Stimulated activated CD8-positive, alpha-beta memory T cell treated with anti-CD3 and anti-CD28 coated beads, Interleukin-15, amount 100 ng/mL, for 48 hours (primary cell): Measurements from ENCODE around the gene SIGLEC5.
"Not testable (repeated sequence)": the region's sequence is repeated elsewhere in the genome, so short reads cannot be mapped to it uniquely, and the experiment has no call there.

ENCODE experiments used
- DNase-seq, 2 donors: peaks; one replicate each; pipeline ENCODE4 v3.0.0-alpha.2; 2020; ENCODE audit warnings: low read depth in 2 of 2

The SIGLEC5 gene

GRCh38 chr19:51630315-51630714 is at the start of gene SIGLEC5:
Gene SIGLEC5, minus strand, starts transcription at chr19:51630401. Its CDS starts 66 bp downstream, at chr19:51630335.
- DNase-seq, result not testable (repeated sequence)

DNA sequence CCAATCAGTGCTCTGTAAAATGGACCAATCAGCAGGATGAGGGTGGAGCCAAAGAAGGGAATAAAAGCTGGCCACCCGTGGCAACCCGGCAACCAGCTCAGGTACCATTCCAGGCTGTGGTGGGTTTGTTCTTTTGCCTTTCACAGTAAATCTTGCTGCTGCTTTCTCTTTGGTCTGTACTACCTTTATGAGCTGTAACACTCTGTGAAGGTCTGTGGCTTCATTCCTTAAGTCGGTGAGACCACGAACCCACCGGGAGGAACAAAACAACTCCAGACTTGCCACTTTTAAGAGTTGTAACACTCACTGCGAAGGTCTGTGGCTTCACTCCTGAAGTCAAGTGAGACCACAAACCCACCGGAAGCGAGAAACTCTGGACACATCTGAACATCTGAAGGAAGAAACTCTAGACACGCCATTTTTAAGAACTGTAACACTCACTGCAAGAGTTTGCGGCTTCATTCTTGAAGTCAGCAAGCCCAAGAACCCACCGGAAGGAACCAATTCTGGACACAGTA is 46.4 kb upstream of the SIGLEC5 start:
- DNase-seq, result no peak

- DNase-seq, result not testable (repeated sequence)
Measured at GRCh38 chr19:51675911-51676565, 45.8 kb upstream of the SIGLEC5 start.

- no peak for DNase-seq
Measured at GRCh38 chr19:51668216-51668615, 38.0 kb upstream of the SIGLEC5 start.

DNA sequence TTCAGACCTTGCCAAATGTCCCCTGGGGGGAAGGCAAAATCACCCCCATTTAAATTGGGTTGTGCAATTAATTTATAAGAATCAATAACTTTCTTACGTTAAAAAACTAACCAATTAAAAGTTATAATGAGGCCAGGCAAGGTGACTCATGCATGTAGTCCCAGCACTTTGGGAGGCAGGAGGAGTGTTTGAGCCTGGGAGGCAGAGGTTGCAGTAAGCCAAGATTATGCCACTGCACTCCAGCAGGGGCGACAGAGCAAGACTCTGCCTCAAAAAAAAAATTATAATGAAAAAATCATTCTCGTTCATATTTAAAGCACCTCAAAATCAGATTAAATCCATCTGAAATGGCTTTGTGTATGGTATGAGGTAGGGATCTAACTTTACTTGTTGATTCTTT is 34.8 kb upstream of the SIGLEC5 start:
- no peak for DNase-seq

GRCh38 chr19:51664131-51664530 is 33.9 kb upstream of the SIGLEC5 start:
- DNase-seq, result no peak

DNA sequence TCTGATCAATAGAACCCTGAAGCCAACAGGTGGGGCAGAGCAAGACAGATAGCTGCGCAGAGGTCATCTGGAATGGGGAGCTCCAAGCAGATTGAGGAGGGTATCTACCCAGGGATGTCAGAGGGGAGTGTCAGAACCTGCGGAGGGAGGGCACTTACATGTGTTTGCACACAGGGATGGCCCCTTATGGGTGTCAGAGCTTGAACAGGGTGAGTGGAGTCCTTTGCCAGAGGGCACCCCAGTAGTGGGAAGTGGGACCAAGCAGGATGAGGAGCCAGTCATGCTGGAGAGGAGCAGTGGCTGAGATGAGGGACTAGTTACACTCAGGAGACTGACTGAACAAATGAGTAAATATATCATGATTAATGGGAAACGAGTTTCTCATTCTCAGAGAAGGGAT is 33.4 kb upstream of the SIGLEC5 start:
- no peak for DNase-seq

- DNase-seq, result peak; percentile 29 to 46
Measured at GRCh38 chr19:51660975-51661600, 30.9 kb upstream of the SIGLEC5 start.

DNA sequence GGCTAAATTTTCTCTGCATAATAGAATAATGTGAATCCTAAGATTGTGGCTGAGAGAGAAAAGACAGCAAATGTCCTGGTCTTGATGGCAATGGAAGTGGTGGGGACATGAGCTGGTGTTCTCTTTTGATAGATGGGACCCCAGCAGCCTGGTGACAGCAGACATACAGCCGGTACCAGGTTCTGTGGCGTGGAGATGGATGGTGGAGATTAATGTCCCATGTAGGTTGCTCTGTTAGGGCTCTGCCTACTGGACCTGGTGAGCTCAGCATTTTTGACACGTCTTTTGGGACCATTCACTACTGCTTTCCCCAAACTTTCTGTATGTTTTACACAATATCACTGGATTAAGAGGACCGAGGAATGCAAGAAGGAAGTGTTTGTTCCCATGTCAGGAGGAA is 24.6 kb upstream of the SIGLEC5 start:
- DNase-seq, result no peak

GRCh38 chr19:51653162-51653561 is 23.0 kb upstream of the SIGLEC5 start:
- DNase-seq, result no peak

DNA sequence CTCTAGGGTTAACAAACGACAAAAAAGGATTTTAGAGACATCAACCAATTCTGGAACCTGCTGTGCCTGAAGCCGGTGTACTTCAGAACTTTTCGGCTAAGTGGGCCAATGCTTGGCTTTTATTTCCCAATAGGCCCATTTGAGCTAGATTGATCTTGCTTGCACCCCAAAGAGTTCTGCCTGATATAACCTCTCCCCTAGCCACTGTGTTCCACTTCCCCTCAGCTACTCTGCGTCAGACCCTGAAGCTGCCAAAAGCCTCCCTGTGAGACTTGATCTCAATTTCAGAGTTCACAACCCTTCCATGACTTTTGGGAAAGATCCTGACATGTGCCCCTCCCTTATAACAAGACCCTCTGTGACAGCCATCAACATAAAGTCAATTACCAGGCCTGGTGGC is 22.1 kb upstream of the SIGLEC5 start:
- no peak for DNase-seq

DNA sequence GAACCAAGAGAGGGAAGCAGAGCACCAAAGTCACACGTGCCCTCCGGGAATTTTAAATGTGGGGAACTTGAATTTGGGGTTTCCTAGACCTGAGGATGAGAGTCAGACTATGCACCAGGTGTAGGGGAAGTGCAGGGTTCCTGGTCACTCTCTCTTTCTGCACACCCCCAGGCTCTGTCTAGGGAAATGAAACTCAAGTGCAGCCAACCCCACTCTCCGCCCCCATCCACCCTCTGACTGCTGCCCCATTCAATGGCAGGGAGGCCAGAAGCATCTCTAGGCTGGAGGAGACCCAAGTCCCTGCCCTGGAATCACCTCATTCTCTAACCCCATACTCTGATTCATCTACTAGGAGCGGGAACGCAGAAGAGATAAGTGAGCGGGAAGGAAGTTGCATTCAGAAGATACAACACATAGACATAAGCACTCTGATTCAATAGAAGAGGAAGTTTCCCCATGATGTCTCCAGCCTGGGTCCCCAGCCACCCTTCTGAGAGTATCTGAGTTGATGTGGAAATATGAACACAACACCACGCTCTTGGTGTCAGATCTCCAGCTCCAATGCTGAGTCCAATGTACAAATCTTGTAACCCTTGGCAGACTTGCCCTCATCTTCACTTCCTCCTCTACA is 21.1 kb upstream of the SIGLEC5 start:
- no peak for DNase-seq

DNA sequence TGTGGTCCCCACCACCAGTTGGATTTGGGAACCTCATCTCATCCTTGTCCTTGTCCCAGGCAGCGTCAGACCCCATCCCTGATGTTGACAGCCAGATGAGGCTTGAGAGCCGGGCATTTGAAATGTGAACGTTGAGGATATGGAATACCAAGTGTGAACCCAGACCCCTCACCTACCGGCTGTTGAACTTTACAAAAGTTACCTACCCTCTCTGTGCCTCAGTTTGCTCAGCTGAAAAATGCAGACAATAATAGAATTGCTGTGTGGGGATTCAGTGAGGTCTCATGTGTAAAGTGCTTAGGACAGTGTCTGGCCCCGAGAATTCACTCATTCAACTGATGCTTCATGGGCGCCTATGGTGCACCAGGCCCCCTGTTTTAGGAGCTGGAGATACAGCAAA is 17.1 kb upstream of the SIGLEC5 start:
- no peak for DNase-seq

DNA sequence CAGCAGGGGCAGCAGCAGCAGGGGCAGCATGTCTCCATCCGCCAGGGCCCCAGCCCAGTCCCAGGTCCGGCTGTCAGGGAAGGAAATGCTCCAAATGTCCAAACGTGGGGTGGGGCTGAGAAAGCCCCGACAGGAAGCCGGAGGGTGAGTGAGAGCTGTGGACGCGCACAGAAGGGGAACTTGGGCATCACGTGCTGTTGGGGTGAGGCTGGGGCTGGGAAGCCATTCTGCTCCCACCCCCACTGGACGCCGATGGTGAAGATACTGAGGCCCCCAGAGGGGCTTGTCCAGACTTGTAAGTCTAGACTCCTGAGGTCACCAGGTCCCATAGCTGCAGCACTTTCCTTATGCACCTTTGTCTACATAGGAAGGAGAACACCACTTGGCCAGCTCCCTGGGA is 16.5 kb upstream of the SIGLEC5 start, which contains the start of gene SIGLEC14:
Gene SIGLEC14, minus strand, starts transcription at position 96 of the 400 bp plus-strand sequence. Its CDS starts 66 bp downstream, at position 30.
- DNase-seq, result not testable (repeated sequence)

- DNase-seq, result no peak
Measured at GRCh38 chr19:51644636-51645271, 14.6 kb upstream of the SIGLEC5 start.

GRCh38 chr19:51641648-51642047 is 11.4 kb upstream of the SIGLEC5 start:
- DNase-seq, result no peak

DNA sequence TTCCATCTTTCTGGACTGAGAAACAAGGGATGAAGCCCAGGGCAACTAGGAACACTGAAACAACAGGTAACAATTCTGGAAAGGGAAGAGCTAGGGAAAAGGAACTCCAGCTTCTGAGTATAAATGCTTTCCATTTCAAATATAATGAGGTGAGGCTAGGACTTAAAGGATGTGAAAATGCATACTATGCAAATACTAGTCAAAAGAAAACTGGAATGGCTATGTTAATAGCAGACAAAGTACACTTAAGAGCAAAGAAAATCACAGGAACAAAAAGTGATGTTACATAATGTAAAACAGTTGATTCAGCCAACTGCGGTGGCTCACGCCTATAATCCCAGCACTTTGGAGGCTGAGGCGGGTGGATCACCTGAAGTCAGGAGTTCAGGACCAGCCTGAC is 10.2 kb upstream of the SIGLEC5 start:
- DNase-seq, result no peak

DNA sequence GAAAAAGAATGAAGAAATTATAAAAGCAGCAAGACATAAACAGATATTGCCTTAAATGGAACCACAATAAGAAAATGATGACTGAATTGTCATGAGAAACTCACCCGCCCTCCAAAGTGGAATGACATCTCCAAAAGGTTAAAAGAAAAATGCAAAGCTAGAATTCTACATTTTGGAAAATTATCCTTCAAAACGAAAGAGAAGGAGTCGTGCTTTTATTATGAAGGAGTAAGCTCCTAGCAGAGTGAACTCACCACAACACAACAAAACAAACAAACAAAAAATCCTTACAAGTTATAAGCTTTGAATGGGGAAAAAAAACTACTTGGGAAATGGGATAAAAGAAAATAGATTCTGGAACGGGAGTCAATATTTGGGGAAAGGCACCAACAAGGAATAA is 9.7 kb upstream of the SIGLEC5 start:
- no peak for DNase-seq

GRCh38 chr19:51637362-51637978 is 7.3 kb upstream of the SIGLEC5 start:
- no peak for DNase-seq

DNA sequence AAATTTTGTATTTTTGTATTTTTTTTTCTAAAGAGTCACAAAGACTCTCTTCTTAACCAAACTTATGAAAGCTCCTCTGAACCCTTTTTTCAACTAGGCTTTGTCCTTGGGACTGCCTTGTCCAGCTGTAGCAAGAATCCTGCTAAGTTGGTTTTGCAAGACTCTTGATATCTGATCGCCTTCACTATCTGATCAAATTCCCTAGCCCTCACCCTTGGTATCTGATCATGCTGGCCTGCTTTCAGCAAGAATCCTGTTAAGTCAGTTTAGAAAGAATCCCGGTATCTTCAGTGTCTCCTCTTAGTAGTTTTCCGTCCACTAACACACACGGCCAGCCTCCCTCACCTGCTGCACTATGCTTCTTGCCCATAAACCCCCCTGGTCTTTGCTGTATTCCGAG is 1.9 kb upstream of the SIGLEC5 start:
- no peak for DNase-seq

DNA sequence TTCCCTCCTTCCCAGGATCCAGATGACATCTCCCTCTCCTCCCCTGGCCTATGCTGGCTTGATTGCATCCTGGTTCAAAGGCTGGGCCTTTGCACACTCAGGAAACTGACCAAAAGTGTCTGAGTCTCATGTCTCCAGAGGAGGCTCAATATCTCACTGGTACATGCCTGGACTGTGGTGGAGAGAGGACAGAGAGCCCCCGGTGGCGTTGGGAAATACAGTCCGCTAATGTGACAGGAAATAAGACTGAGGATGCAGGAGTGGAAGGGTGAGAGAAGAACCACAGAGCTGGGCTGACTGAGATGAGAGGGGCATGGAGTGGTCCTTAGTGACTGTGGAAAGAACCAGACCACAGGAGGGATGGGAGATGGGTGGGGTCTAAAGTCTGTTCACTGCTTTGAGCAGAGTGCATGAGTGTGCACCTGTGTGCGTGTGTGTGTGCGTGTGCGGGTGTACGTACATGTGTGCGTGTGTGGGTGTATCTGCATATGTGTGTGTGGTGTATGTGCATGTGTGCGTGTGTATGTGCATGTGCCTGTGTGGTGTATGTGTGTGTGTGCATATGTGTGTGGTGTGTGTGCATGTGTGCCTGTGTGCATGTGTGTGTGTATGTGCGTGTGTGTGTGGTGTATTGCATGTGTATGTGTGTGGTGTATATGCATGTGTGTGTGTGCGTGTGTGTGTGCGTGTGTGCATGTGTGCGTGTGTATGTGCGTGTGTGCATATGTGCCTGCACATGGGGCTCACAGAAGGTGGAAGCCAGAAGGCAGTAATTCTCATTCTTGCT is 1.9 kb downstream of the SIGLEC5 start:
- no peak for DNase-seq
